A549 (cell line): ENCODE measurements around the gene CDKN1C. TPM values are rescaled to one million over a fixed set of nuclear protein-coding genes. Genes with fewer than 3 reads are reported as not detected.

Experiments
- ATAC-seq, 2 experiments: fragments of 200-7000 bp in 1 of 2; fragments of >200 bp in 1 of 2; cut with Nextera tagmentation in 1 of 2; cut with Tn5 transposase in 1 of 2; 3 replicates each; pipeline versions ENCODE4 v1.8.0 to v1.9.1; 2018 to 2020; ENCODE audit warnings: mild to moderate bottlenecking in 1 of 2, moderate library complexity in 1 of 2
- CTCF ChIA-PET: fragments of 300-600 bp; sonication (Branson Sonifier 250); formaldehyde crosslinking; extraction: SDS; loops from one replicate; lab custom pipeline; 2021; ENCODE audit warnings: antibody characterized with exemption, inconsistent platforms; lab: Yijun Ruan, JAX
- POLR2A ChIA-PET: fragments of 350-600 bp; formaldehyde crosslinking; extraction: SDS; loops from one replicate; lab custom pipeline; 2021; ENCODE audit warnings: antibody characterized with exemption, inconsistent platforms; lab: Yijun Ruan, JAX
- DNase-seq, 2 experiments: peaks; one replicate each; pipeline versions ENCODE4 v3.0.0 to v3.0.0-alpha.2; 2011 to 2016; ENCODE audit warnings: low read depth in 1 of 2, low spot score in 1 of 2
- FAIRE-seq: peaks from 2 replicates; lab custom pipeline; 2011; peaks lifted over from hg19 to GRCh38; lab: Jason Lieb, UNC
- H3K27ac ChIP-seq, 2 experiments: fragments of >200 bp; sonication (Bioruptor Twin); formaldehyde crosslinking; 3 replicates each; pipeline ENCODE4 v1.5.1; 2016 to 2017
- H3K4me1 ChIP-seq: fragments of >200 bp; sonication (Bioruptor Twin); formaldehyde crosslinking; 3 replicates; pipeline ENCODE4 v1.6.1; 2016
- H3K4me2 ChIP-seq: fragments of >200 bp; sonication (Bioruptor Twin); formaldehyde crosslinking; 3 replicates; pipeline ENCODE4 v1.6.1; 2016
- H3K4me3 ChIP-seq: fragments of >200 bp; sonication (Bioruptor Twin); formaldehyde crosslinking; 3 replicates; pipeline ENCODE4 v1.5.1; 2016
- H3K9me3 ChIP-seq: fragments of >200 bp; sonication (Bioruptor Twin); formaldehyde crosslinking; 3 replicates; pipeline ENCODE4 v1.6.1; 2016
- BHLHE40 ChIP-seq: IDR thresholded peaks from 2 replicates; pipeline ENCODE4 v1.6.1; 2012; ENCODE audit warnings: low read depth, low read length, inconsistent platforms
- CBX2 ChIP-seq: fragments of 200-600 bp; sonication (generic); IDR thresholded peaks from 2 replicates; pipeline ENCODE4 v1.6.1; 2016; ENCODE audit warnings: low read depth, mild to moderate bottlenecking, borderline replicate concordance
- CBX8 ChIP-seq: fragments of 200-600 bp; sonication (generic); IDR thresholded peaks from 2 replicates; pipeline ENCODE4 v1.6.1; 2016
- EP300 ChIP-seq, 2 experiments: fragments of >200 bp; sonication (Bioruptor Twin); formaldehyde crosslinking; IDR thresholded peaks; 2 replicates in 1 of 2; 3 replicates in 1 of 2; pipeline ENCODE4 v1.6.1; 2016 to 2017
- FOSL2 ChIP-seq, 2 experiments: fragments of 450-650 bp in 1 of 2; fragments of >200 bp in 1 of 2; sonication (Bioruptor Twin) in 1 of 2; formaldehyde crosslinking; IDR thresholded peaks; 2 replicates each; pipeline versions ENCODE4 v1.5.0 to v1.6.1; 2016 to 2020; ENCODE audit warnings: mild to moderate bottlenecking in 1 of 2, moderate library complexity in 1 of 2
- FOXS1 ChIP-seq: fragments of 250-450 bp; sonication (Bioruptor Pico); IDR thresholded peaks from 2 replicates; pipeline ENCODE4 v1.5.0; 2020; ENCODE audit warnings: mild to moderate bottlenecking, moderate library complexity
- GATA3 ChIP-seq: IDR thresholded peaks from 2 replicates; pipeline ENCODE4 v1.6.1; 2012; ENCODE audit warnings: borderline replicate concordance
- HDAC2 ChIP-seq: fragments of 200-600 bp; sonication (generic); IDR thresholded peaks from 2 replicates; pipeline ENCODE4 v1.6.1; 2016
- HOXB13 ChIP-seq: fragments of 250-450 bp; sonication (Bioruptor Pico); IDR thresholded peaks from 2 replicates; pipeline ENCODE4 v1.5.0; 2020; ENCODE audit warnings: low read depth, mild to moderate bottlenecking, moderate library complexity
- JUN ChIP-seq, 2 experiments: fragments of >200 bp; sonication (Bioruptor Twin); formaldehyde crosslinking; IDR thresholded peaks; 2 replicates in 1 of 2; 3 replicates in 1 of 2; pipeline ENCODE4 v1.6.1; 2016 to 2017
- MAZ ChIP-seq: fragments of 150-350 bp; IDR thresholded peaks from 2 replicates; pipeline ENCODE4 v1.6.1; 2014; ENCODE audit warnings: antibody characterized with exemption, low read depth, low read length, borderline replicate concordance
- NR3C1 ChIP-seq: fragments of >200 bp; sonication (Bioruptor Twin); formaldehyde crosslinking; IDR thresholded peaks from 3 replicates; pipeline ENCODE4 v1.6.1; 2017
- PHF8 ChIP-seq: fragments of 200-600 bp; sonication (generic); IDR thresholded peaks from 2 replicates; pipeline ENCODE4 v1.6.1; 2016; ENCODE audit warnings: low read depth, mild to moderate bottlenecking, antibody characterized with exemption, moderate library complexity, borderline replicate concordance
- POLR2A ChIP-seq: IDR thresholded peaks from 2 replicates; pipeline ENCODE4 v1.6.1; 2012; ENCODE audit warnings: mild to moderate bottlenecking, low read length
- RAD21 ChIP-seq, 2 experiments: fragments of >200 bp in 1 of 2; sonication (Bioruptor Twin) in 1 of 2; formaldehyde crosslinking in 1 of 2; IDR thresholded peaks in 1 of 2; conservative IDR thresholded peaks in 1 of 2; 2 replicates in 1 of 2; 3 replicates in 1 of 2; pipeline ENCODE4 v1.6.1; 2012 to 2018; ENCODE audit warnings: inconsistent platforms in 1 of 2
- SMC3 ChIP-seq: fragments of >200 bp; sonication (Bioruptor Twin); formaldehyde crosslinking; IDR thresholded peaks from 3 replicates; pipeline ENCODE4 v1.6.1; 2018; ENCODE audit warnings: inconsistent platforms
- TFCP2L1 ChIP-seq: fragments of 250-450 bp; sonication (Bioruptor Pico); IDR thresholded peaks from 2 replicates; pipeline ENCODE4 v1.5.0; 2021; ENCODE audit warnings: mild to moderate bottlenecking
- ZSCAN20 ChIP-seq: fragments of 250-450 bp; sonication (Bioruptor Pico); IDR thresholded peaks from 2 replicates; pipeline ENCODE4 v1.8.0; 2022; ENCODE audit warnings: mild to moderate bottlenecking, moderate library complexity
- WGBS: methylation state at CpG from one replicate; pipeline ENCODE4 v1.1.6; 2017; ENCODE audit errors: missing lambda C conversion rate; 5-methylcytosine and 5-hydroxymethylcytosine counted together
- polyA plus RNA-seq, 4 experiments: library from polyadenylated mRNA; depleted of rRNA in 3 of 4; stranded (reverse); fragments of >200 nt; fragmentation: RNase III in 1 of 4; extraction: RNeasy Plus Mini Kit Qiagen cat#74134 plus additional on column Dnase treatment in 1 of 4; gene quantifications; 2 replicates in 3 of 4; 3 replicates in 1 of 4; pipeline ENCODE4 v1.2.3, GENCODE V29; 2011 to 2017
- TF ChIP-seq, protein P1 (sequence below): fragments of >200 bp; sonication (Bioruptor Twin); formaldehyde crosslinking; IDR thresholded peaks from 3 replicates; pipeline ENCODE4 v1.6.1; 2016
- TF ChIP-seq, protein P2 (sequence below): fragments of 450-650 bp; IDR thresholded peaks from 2 replicates; pipeline ENCODE4 v1.6.1; 2014; ENCODE audit warnings: antibody characterized with exemption
- TF ChIP-seq, protein P3 (sequence below): fragments of >200 bp; sonication (Bioruptor Twin); formaldehyde crosslinking; IDR thresholded peaks from 2 replicates; pipeline ENCODE4 v1.6.1; 2016
- TF ChIP-seq, protein P4 (sequence below): IDR thresholded peaks from 2 replicates; pipeline ENCODE4 v1.6.1; 2012
- TF ChIP-seq, protein P5 (sequence below): IDR thresholded peaks from 2 replicates; pipeline ENCODE4 v1.6.1; 2012; ENCODE audit warnings: low read depth, borderline replicate concordance
- TF ChIP-seq, protein P6 (sequence below): fragments of >200 bp; sonication (Bioruptor Twin); formaldehyde crosslinking; IDR thresholded peaks from 3 replicates; pipeline ENCODE4 v1.5.1; 2016
- TF ChIP-seq, protein P7 (sequence below): fragments of 150-350 bp; IDR thresholded peaks from 2 replicates; pipeline ENCODE4 v1.6.1; 2014; ENCODE audit warnings: low read depth, mild to moderate bottlenecking, low read length

Gene CDKN1C
- polyA plus RNA-seq, 2 of the 4 experiments (the other 2 are of a cell fraction): 0.30 to 0.41 TPM

DNA sequence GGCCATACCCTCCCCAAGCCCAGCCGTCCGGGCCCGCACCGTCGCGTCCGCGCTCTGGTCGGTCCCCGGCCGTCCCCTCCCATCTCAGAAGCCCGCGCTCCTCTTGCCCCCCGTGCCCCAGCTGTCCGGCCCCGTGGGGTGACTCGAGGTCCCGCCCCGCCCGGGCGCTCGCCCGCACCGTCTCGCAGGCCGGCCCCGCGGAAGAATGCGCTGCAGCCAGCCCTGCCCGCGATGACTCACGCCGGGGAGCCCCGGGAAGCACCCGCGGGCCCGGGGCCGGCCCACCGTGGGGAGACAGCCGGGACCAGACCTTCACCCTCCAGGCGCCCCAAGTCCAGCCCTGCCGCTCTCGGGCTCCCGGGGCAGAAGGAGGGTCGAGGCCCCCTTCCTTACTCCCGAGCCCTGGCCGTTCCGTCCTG lies 44.0 kb upstream of the CDKN1C start:
- Histone ChIP-seq H3K9me3 (no peaks in the 10 kb centered on the region), H3K4me2 (peak overlapping the region; percentile 93), H3K27ac (peak overlapping the region; percentile 92 to 94), H3K4me3 (peak overlapping the region; percentile 67), H3K4me1 (peaks cover 35% of the 10 kb centered on the region)
- TF ChIP-seq EP300 (IDR thresholded peaks at IDR 0.05): peak in 1 of 2 experiments; percentile 18; a peak in 1 of 5 replicates
- TF ChIP-seq, protein P1, sequence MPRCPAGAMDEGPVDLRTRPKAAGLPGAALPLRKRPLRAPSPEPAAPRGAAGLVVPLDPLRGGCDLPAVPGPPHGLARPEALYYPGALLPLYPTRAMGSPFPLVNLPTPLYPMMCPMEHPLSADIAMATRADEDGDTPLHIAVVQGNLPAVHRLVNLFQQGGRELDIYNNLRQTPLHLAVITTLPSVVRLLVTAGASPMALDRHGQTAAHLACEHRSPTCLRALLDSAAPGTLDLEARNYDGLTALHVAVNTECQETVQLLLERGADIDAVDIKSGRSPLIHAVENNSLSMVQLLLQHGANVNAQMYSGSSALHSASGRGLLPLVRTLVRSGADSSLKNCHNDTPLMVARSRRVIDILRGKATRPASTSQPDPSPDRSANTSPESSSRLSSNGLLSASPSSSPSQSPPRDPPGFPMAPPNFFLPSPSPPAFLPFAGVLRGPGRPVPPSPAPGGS: 0 out of 3 replicates have a peak, but pooled peaks have one; percentile 8
- no peak for TF ChIP-seq HOXB13 (CRISPR knock-in tag)
- TF ChIP-seq MAZ: 0 out of 2 replicates have a peak, but pooled peaks have one; percentile 54
- TF ChIP-seq, protein P2, sequence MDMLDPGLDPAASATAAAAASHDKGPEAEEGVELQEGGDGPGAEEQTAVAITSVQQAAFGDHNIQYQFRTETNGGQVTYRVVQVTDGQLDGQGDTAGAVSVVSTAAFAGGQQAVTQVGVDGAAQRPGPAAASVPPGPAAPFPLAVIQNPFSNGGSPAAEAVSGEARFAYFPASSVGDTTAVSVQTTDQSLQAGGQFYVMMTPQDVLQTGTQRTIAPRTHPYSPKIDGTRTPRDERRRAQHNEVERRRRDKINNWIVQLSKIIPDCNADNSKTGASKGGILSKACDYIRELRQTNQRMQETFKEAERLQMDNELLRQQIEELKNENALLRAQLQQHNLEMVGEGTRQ: no peak
- TF ChIP-seq FOXS1 (CRISPR knock-in tag): no peak
- TF ChIP-seq, protein P3, sequence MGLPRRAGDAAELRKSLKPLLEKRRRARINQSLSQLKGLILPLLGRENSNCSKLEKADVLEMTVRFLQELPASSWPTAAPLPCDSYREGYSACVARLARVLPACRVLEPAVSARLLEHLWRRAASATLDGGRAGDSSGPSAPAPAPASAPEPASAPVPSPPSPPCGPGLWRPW: no peak
- TF ChIP-seq TFCP2L1: 0 out of 2 replicates have a peak, but pooled peaks have one; percentile 35
- peak; percentile 53 for TF ChIP-seq FOSL2 (IDR thresholded peaks at IDR 0.05)
- TF ChIP-seq FOSL2 (CRISPR knock-in tag; IDR thresholded peaks at IDR 0.05): peak; percentile 97
- 0 out of 2 replicates have a peak, but pooled peaks have one; percentile 10 for TF ChIP-seq PHF8
- TF ChIP-seq JUN (IDR thresholded peaks at IDR 0.05): peak; percentile 41 to 57; a peak in 1 of 5 replicates
- TF ChIP-seq CBX2: no peak
- 0 out of 3 replicates have a peak, but pooled peaks have one; percentile 3 for TF ChIP-seq SMC3
- TF ChIP-seq GATA3: peak; percentile 28; the same call in 1 of the 2 replicates
- no peak for TF ChIP-seq ZSCAN20
- ChIA-PET POLR2A (interaction anchor here (0.5 to 4.8 kb wide), 30 partner anchors 11 to 1181 kb away, joined by 3 to 74 read pairs (median 5); partner anchors contain the start of genes CARS1, CDKN1C, NAP1L4 and ZNF195), CTCF (interaction anchor here (0.6 to 9.5 kb wide), 34 partner anchors 10 to 397 kb away, joined by 3 to 75 read pairs (median 6); partner anchors contain the start of genes CDKN1C and NAP1L4)
- no peak for FAIRE-seq
- WGBS: no CpG with 5 or more reads among the region's 48 CpGs
- ATAC-seq: peak; percentile 45 to 68
- DNase-seq: peak; percentile 81 to 89

DNA sequence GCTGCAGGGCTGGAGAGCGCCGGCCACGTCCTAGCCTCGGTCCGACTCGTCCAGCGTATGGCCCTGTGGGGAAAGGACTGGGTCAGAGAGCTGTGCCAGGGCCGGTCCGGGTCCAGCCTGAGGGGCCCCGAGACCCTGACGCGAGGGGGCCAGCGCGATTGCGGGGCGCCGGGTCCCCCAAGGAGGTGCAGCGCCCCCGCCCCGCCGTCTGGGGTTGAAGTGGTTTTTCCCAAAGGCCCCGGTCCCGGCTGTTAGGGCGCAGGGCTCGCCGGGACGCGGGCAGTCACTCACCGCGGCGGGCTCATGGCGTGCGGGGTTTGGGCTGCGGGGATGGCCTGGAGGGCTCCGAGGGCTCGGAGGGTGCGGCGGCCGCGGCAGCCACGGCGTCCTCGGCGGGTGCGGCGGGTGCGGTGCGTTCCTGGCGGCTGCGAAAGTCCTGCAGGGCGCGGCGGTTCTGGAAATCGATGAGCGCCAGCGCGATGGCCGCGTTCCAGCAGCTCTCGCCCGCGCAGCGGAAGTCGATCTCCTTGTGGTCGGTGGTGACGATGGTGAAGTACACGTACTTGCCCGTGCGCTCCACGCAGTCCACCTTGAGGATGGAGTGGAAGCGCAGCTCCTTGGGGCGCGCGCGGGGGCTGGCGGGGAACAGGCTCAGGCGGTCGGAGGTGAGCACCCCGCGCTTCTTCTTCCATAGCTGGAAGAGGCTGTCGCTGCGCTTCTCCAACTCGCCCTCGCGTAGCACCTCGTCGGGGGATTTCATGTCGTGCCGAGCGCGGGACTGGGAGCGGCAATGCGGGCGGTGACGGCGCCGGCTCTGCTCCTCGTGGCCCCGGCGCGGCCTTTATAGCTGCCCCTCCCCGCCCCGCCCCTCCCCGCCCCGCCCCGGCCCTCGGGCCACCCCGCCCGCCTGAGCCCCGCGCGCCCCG lies 43.3 kb upstream of the CDKN1C start, which contains the start of gene PHLDA2:
Gene PHLDA2 (minus strand): TSS at position 816 of the 926 bp plus-strand sequence. CDS start 56 bp downstream, at position 760.
- Histone ChIP-seq H3K9me3 (no peaks in the 10 kb centered on the region), H3K4me3 (peak within 1 kb of the TSS; percentile 67), H3K4me1 (peaks cover 41% of the 10 kb centered on the region), H3K4me2 (peak within 1 kb of the TSS; percentile 93), H3K27ac (peak within 1 kb of the TSS; percentile 92 to 94)
- POLR2A ChIA-PET: interaction anchor here (0.5 to 4.8 kb wide), 31 partner anchors 10 to 525 kb away, joined by 3 to 74 read pairs (median 5); partner anchors contain the start of genes CARS1, CDKN1C, NAP1L4 and ZNF195
- peak; percentile 64 to 74 for DNase-seq
- FAIRE-seq: no peak
- CTCF ChIA-PET: interaction anchor here (0.6 to 9.5 kb wide), 23 partner anchors 8 to 396 kb away, joined by 3 to 75 read pairs (median 9); partner anchors contain the start of gene NAP1L4
- WGBS: 0% methylated on average over 17 of the region's 113 CpGs
- peak; percentile 22 to 33 for ATAC-seq
- TF ChIP-seq BHLHE40 (no peak), GATA3 (peak; percentile 29; the same call in 1 of the 2 replicates), CBX8 (no peak), FOSL2 (IDR thresholded peaks at IDR 0.05) (no peak), FOSL2 (CRISPR knock-in tag; IDR thresholded peaks at IDR 0.05) (no peak), NR3C1 (no peak), RAD21 (conservative IDR thresholded peaks at IDR 0.05 in 1 of 2, IDR thresholded peaks at IDR 0.05 in 1 of 2) (peak in 1 of 2 experiments; percentile 17; a peak in 1 of 5 replicates), HDAC2 (no peak), POLR2A (peak; percentile 99), CBX2 (no peak)
- TF ChIP-seq, protein P2: no peak
- TF ChIP-seq, protein P4, sequence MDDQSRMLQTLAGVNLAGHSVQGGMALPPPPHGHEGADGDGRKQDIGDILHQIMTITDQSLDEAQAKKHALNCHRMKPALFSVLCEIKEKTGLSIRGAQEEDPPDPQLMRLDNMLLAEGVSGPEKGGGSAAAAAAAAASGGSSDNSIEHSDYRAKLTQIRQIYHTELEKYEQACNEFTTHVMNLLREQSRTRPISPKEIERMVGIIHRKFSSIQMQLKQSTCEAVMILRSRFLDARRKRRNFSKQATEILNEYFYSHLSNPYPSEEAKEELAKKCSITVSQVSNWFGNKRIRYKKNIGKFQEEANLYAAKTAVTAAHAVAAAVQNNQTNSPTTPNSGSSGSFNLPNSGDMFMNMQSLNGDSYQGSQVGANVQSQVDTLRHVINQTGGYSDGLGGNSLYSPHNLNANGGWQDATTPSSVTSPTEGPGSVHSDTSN: no peak
- TF ChIP-seq, protein P5, sequence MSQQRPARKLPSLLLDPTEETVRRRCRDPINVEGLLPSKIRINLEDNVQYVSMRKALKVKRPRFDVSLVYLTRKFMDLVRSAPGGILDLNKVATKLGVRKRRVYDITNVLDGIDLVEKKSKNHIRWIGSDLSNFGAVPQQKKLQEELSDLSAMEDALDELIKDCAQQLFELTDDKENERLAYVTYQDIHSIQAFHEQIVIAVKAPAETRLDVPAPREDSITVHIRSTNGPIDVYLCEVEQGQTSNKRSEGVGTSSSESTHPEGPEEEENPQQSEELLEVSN: peak; percentile 87
- TF ChIP-seq, protein P6, sequence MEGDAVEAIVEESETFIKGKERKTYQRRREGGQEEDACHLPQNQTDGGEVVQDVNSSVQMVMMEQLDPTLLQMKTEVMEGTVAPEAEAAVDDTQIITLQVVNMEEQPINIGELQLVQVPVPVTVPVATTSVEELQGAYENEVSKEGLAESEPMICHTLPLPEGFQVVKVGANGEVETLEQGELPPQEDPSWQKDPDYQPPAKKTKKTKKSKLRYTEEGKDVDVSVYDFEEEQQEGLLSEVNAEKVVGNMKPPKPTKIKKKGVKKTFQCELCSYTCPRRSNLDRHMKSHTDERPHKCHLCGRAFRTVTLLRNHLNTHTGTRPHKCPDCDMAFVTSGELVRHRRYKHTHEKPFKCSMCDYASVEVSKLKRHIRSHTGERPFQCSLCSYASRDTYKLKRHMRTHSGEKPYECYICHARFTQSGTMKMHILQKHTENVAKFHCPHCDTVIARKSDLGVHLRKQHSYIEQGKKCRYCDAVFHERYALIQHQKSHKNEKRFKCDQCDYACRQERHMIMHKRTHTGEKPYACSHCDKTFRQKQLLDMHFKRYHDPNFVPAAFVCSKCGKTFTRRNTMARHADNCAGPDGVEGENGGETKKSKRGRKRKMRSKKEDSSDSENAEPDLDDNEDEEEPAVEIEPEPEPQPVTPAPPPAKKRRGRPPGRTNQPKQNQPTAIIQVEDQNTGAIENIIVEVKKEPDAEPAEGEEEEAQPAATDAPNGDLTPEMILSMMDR: peak; percentile 17; the same call in 2 of the 3 replicates
- TF ChIP-seq, protein P7, sequence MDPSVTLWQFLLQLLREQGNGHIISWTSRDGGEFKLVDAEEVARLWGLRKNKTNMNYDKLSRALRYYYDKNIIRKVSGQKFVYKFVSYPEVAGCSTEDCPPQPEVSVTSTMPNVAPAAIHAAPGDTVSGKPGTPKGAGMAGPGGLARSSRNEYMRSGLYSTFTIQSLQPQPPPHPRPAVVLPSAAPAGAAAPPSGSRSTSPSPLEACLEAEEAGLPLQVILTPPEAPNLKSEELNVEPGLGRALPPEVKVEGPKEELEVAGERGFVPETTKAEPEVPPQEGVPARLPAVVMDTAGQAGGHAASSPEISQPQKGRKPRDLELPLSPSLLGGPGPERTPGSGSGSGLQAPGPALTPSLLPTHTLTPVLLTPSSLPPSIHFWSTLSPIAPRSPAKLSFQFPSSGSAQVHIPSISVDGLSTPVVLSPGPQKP: no peak
